MM.1S (cell line): ENCODE data around the gene ST7.

Source experiments
- DNase-seq: peaks from one replicate; pipeline ENCODE4 v3.0.0-alpha.2; 2015
- H2AFZ ChIP-seq: fragments of 300-600 bp; sonication (generic); 2 replicates; pipeline ENCODE4 v1.6.0; 2016; ENCODE audit warnings: antibody characterized with exemption, low read length
- H3F3A ChIP-seq: fragments of 300-600 bp; sonication (generic); 2 replicates; pipeline ENCODE4 v1.6.1; 2016; ENCODE audit warnings: mild to moderate bottlenecking, antibody characterized with exemption, low read length, moderate library complexity, mixed read lengths; ENCODE audit not compliant: insufficient read depth
- H3K27ac ChIP-seq: fragments of 300-600 bp; sonication (generic); 2 replicates; pipeline ENCODE4 v1.5.1; 2016; ENCODE audit warnings: mild to moderate bottlenecking, low read length
- H3K27me3 ChIP-seq: fragments of 300-600 bp; sonication (generic); replicated peaks from 2 replicates; pipeline ENCODE4 v1.6.0; 2016; ENCODE audit warnings: low read length; ENCODE audit not compliant: insufficient read depth
- H3K36me3 ChIP-seq: fragments of 300-600 bp; sonication (generic); replicated peaks from 2 replicates; pipeline ENCODE4 v1.6.1; 2016; ENCODE audit warnings: mild to moderate bottlenecking, low read length, mixed read lengths; ENCODE audit not compliant: insufficient read depth
- H3K4me1 ChIP-seq: fragments of 300-600 bp; sonication (generic); 2 replicates; pipeline ENCODE4 v1.6.1; 2016; ENCODE audit warnings: low read length, mixed read lengths
- H3K4me2 ChIP-seq: fragments of 300-600 bp; sonication (generic); 2 replicates; pipeline ENCODE4 v1.6.0; 2016; ENCODE audit warnings: low read depth, low read length
- H3K4me3 ChIP-seq: fragments of 300-600 bp; sonication (generic); 2 replicates; pipeline ENCODE4 v1.5.1; 2016; ENCODE audit warnings: low read length, mixed read lengths
- H3K79me2 ChIP-seq: fragments of 300-600 bp; sonication (generic); 2 replicates; pipeline ENCODE4 v1.6.1; 2016; ENCODE audit warnings: mixed run types, low read length, mixed read lengths
- H3K9ac ChIP-seq: fragments of 300-600 bp; sonication (generic); 2 replicates; pipeline ENCODE4 v1.6.1; 2016; ENCODE audit warnings: low read length, mixed read lengths
- H3K9me2 ChIP-seq: fragments of 300-600 bp; sonication (generic); replicated peaks from 2 replicates; pipeline ENCODE4 v1.6.1; 2016; ENCODE audit warnings: mild to moderate bottlenecking, low read length, mixed read lengths; ENCODE audit not compliant: insufficient read depth
- H3K9me3 ChIP-seq: fragments of 300-600 bp; sonication (generic); replicated peaks from 2 replicates; pipeline ENCODE4 v1.6.1; 2016; ENCODE audit warnings: mild to moderate bottlenecking, low read length, mixed read lengths; ENCODE audit not compliant: insufficient read depth
- H4K20me1 ChIP-seq: fragments of 300-600 bp; sonication (generic); 2 replicates; pipeline ENCODE4 v1.6.1; 2016; ENCODE audit warnings: mild to moderate bottlenecking, low read length, moderate library complexity, mixed read lengths; ENCODE audit not compliant: insufficient read depth
- CTCF ChIP-seq: fragments of 300-600 bp; sonication (generic); IDR thresholded peaks from 2 replicates; pipeline ENCODE4 v1.5.1; 2016; ENCODE audit warnings: antibody characterized with exemption, low read length, mixed read lengths
- EZH2 ChIP-seq: fragments of 300-600 bp; sonication (generic); optimal IDR thresholded peaks from 2 replicates; pipeline ENCODE3; 2017; ENCODE audit warnings: low read depth, mild to moderate bottlenecking, antibody characterized with exemption, low read length, mixed read lengths
- EZH2phosphoT487 ChIP-seq: fragments of 300-600 bp; sonication (generic); IDR thresholded peaks from 2 replicates; pipeline ENCODE4 v1.6.1; 2018; ENCODE audit warnings: antibody characterized with exemption, low read length

The ST7 gene

GRCh38 chr7:116998567-116999175 is 45.4 kb downstream of the ST7 start:
- no peak for TF ChIP-seq EZH2phosphoT487
- H3F3A ChIP-seq, result no peaks in the 10 kb centered on the region
- no peak for DNase-seq
- H3K27me3 ChIP-seq, result no peaks in the 10 kb centered on the region
- no peak overlapping the region for H2AFZ ChIP-seq
- H3K4me1 ChIP-seq, result no peaks in the 10 kb centered on the region
- H3K36me3 ChIP-seq, result no peaks in the 10 kb centered on the region
- H3K4me3 ChIP-seq, result no peak overlapping the region
- no peak overlapping the region for H3K4me2 ChIP-seq
- no peak overlapping the region for H3K27ac ChIP-seq
- H3K9ac ChIP-seq, result no peak overlapping the region
- H4K20me1 ChIP-seq, result no peaks in the 10 kb centered on the region
- no peaks in the 10 kb centered on the region for H3K9me3 ChIP-seq
- peaks cover 22% of the 10 kb centered on the region for H3K79me2 ChIP-seq
- no peaks in the 10 kb centered on the region for H3K9me2 ChIP-seq

- no peak for TF ChIP-seq EZH2
- no peak for TF ChIP-seq EZH2phosphoT487
- no peak for TF ChIP-seq CTCF
- no peaks in the 10 kb centered on the region for H3F3A ChIP-seq
- no peaks in the 10 kb centered on the region for H3K9me2 ChIP-seq
- no peak overlapping the region for H3K4me3 ChIP-seq
- H3K4me1 ChIP-seq, result no peaks in the 10 kb centered on the region
- no peak for DNase-seq
- H4K20me1 ChIP-seq, result no peaks in the 10 kb centered on the region
- H3K27ac ChIP-seq, result no peak overlapping the region
- H2AFZ ChIP-seq, result no peak overlapping the region
- peaks cover 26% of the 10 kb centered on the region for H3K79me2 ChIP-seq
- no peaks in the 10 kb centered on the region for H3K27me3 ChIP-seq
- H3K4me2 ChIP-seq, result no peak overlapping the region
- H3K9ac ChIP-seq, result no peak overlapping the region
- H3K9me3 ChIP-seq, result no peaks in the 10 kb centered on the region
- H3K36me3 ChIP-seq, result no peaks in the 10 kb centered on the region
These were observed 46.0 kb downstream of the ST7 start for GRCh38 chr7:116999311-116999710.

- H3K9me3 ChIP-seq, result no peaks in the 10 kb centered on the region
- H3K4me2 ChIP-seq, result no peak overlapping the region
- H3K9me2 ChIP-seq, result no peaks in the 10 kb centered on the region
- no peaks in the 10 kb centered on the region for H4K20me1 ChIP-seq
- TF ChIP-seq CTCF, result no peak
- no peak for TF ChIP-seq EZH2
- TF ChIP-seq EZH2phosphoT487, result no peak
- peaks cover 15% of the 10 kb centered on the region; the same call in 1 of the 2 replicates for H3K79me2 ChIP-seq
- H3F3A ChIP-seq, result no peaks in the 10 kb centered on the region
- H3K4me1 ChIP-seq, result no peaks in the 10 kb centered on the region
- H3K27me3 ChIP-seq, result no peaks in the 10 kb centered on the region
- no peak overlapping the region for H3K4me3 ChIP-seq
- no peak overlapping the region for H3K9ac ChIP-seq
- H3K36me3 ChIP-seq, result no peaks in the 10 kb centered on the region
- DNase-seq, result no peak
- H2AFZ ChIP-seq, result no peak overlapping the region
- H3K27ac ChIP-seq, result no peak overlapping the region
These were observed 48.0 kb downstream of the ST7 start for GRCh38 chr7:117001283-117001682.

- Histone ChIP-seq H3K9me3 (no peaks in the 10 kb centered on the region), H3K4me1 (peaks cover 18% of the 10 kb centered on the region), H3K27me3 (peaks cover 6% of the 10 kb centered on the region; the same call in 1 of the 2 replicates), H3K4me2 (no peak overlapping the region), H3K4me3 (no peak overlapping the region), H3K9ac (no peak overlapping the region), H2AFZ (no peak overlapping the region), H3K9me2 (no peaks in the 10 kb centered on the region), H3K79me2 (peaks cover 25% of the 10 kb centered on the region), H4K20me1 (no peaks in the 10 kb centered on the region), H3F3A (no peaks in the 10 kb centered on the region; the same call in 1 of the 2 replicates), H3K36me3 (no peaks in the 10 kb centered on the region), H3K27ac (no peak overlapping the region)
- DNase-seq, result no peak
- no peak for TF ChIP-seq EZH2phosphoT487
- no peak for TF ChIP-seq CTCF
- no peak for TF ChIP-seq EZH2
These were observed 51.6 kb downstream of the ST7 start for GRCh38 chr7:117004899-117005298.
